Left colon (tissue), 2 donors: Measurements from ENCODE around the gene CCL4L2. TPM values are rescaled to one million over a fixed set of nuclear protein-coding genes. Genes with fewer than 3 reads are reported as not detected.
"Not testable (repeated sequence)": the region's sequence is repeated elsewhere in the genome, so short reads cannot be mapped to it uniquely, and the experiment has no call there.

Source experiments
- ATAC-seq: fragments of 200-7000 bp; cut with Tn5 transposase; one replicate; pipeline ENCODE4 v1.9.1; 2020; ENCODE audit warnings: mild to moderate bottlenecking, moderate library complexity
- DNase-seq, 2 donors: peaks; one replicate each; pipeline ENCODE4 v3.0.0-alpha.2; 2020
- intact Hi-C, 2 donors: fragments of 100-400 bp; cut with DNase I in 1 of 2; cut with micrococcal nuclease in 1 of 2; formaldehyde crosslinking; loops; one replicate each; pipeline versions ENCODE4 v1.11.2 to v1.14.0; 2022; cut with DNase I, micrococcal nuclease
- total RNA-seq, 2 donors: library from RNA; stranded (reverse); fragmentation: NEBNext Ultra II Directional; extraction: Animal tissue kit (Norgen Biotek cat#: 25700); gene quantifications; one replicate each; pipeline ENCODE4 v1.2.1, GENCODE V29; 2021
- donor health status: DM: no; HTN: no; CAD: no.
- donor health status: DM: yes; HTN: yes; CAD: no.

CCL4L2 gene
- total RNA-seq, 2 donors from 2014 or later = 3.0 TPM; not detected in 1

GRCh38 chr17:36194147-36194831, 16.6 kb upstream of the CCL4L2 start:
- ATAC-seq = peak; percentile 44
- DNase-seq, intact Hi-C loops: not testable (repeated sequence)

GRCh38 chr17:36194832-36195433, 15.9 kb upstream of the CCL4L2 start:
- intact Hi-C loops, DNase-seq, ATAC-seq: not testable (repeated sequence)

DNA sequence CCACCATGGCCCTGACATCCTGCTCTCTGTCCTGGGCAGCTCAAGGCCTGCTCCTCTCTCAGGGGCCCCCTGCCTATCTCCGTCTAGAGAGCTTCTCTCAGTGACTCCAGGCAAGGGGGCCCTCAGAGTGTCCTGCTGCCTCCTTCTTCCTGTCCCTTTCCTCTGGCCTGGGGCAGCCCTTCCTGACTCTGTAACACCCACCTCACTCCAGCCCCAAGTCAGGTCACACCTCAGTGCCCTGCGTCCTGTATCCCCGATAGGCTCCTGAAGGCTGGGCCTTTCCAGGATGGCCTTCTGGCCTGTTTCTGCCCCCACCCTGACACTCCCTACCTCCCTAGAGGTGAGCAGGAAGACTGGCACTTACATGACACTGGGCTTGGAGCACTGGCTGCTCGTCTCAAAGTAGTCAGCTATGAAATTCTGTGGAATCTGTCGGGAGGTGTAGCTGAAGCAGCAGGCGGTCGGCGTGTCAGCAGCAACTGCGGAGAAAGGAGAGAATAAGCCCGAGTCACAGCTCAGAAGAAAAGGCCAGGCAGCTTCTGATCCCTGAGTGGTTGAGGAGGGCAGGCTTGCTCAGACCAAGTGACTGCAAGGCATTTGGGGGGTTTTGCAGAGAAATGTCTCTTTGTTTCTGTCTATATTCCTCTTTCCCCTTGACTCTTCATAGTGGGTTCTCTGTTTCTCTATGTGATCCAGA, 15.3 kb upstream of the CCL4L2 start:
- ATAC-seq (no peak), DNase-seq (no peak)
- intact Hi-C loops = no loop called here

DNA sequence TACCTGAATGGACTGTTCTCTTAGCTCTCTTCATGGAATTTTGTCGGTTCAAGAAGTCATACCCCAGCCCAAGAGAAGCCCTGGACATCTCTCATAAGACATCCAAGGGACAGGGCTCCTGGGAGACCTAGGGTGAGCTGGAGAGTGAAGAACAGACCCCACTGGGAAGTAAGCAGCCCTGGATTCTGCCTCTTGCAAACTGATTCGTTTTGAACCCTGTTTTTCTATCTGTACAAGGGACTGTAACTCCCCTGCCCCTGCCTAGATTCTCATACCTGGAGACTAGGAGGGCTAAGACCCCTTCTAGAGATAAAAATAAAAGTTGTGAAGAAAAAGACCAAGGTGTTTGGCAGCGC, 14.8 kb upstream of the CCL4L2 start:
- intact Hi-C loops = no loop called here

GRCh38 chr17:36197387-36197703, 13.5 kb upstream of the CCL4L2 start:
- DNase-seq (no peak), ATAC-seq (no peak)
- intact Hi-C loops = no loop called here

More for the DNA sequence above, 14.8 kb upstream of the CCL4L2 start:
- DNase-seq = no peak
- ATAC-seq = no peak

- ATAC-seq (no peak), DNase-seq (no peak)
- intact Hi-C loops = no loop called here
Measured at GRCh38 chr17:36198831-36199465, 11.9 kb upstream of the CCL4L2 start.

DNA sequence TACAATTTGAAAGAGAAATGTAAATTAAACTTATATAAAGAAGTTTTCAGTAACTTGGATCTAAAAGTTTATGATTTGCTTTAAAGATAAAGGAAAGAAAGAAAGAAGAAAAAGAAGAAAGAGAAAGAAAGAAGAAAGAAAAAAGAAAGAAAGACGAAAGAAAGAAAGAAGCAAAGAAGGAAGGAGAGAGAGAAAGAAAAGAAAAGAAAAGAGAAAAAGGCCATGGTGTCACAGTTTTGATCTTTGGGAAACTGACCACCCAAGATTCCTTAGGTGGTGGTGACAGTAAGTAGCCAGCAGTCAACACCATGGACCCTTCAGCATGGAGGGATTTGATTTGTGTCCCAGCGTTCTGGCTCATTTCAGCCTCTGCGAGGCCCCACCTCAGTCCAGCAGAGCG, 9.8 kb upstream of the CCL4L2 start:
- intact Hi-C loops, DNase-seq, ATAC-seq: not testable (repeated sequence)

- ATAC-seq, intact Hi-C loops, DNase-seq: not testable (repeated sequence)
Measured at GRCh38 chr17:36201506-36201905, 9.4 kb upstream of the CCL4L2 start.

DNA sequence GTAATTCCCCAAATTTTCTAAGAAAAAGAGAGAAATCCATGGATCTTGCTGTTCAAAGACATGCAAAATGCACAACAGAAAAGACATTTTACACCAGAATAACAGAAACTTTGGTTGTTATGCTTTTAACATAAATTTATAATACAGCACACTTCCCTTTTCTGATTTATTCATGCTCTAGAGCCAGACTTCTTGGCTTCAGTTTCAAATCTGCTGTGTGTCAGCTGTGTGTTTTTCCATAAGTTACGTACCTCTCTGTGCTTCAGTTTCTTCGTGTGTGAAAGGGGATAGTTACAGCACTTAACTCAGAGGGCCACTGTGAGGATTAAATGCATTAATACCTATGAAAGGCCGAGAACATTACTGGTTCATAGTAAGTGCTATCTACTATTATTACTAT, 7.5 kb upstream of the CCL4L2 start:
- DNase-seq (no peak), ATAC-seq (no peak)
- intact Hi-C loops = no loop called here

- DNase-seq (no peak), ATAC-seq (no peak)
- intact Hi-C loops = no loop called here
Measured at GRCh38 chr17:36204724-36205500, 6.0 kb upstream of the CCL4L2 start.

- no peak for ATAC-seq
- no peak for DNase-seq
- intact Hi-C loops = no loop called here
Measured at GRCh38 chr17:36205637-36206485, 5.0 kb upstream of the CCL4L2 start.

- DNase-seq, intact Hi-C loops, ATAC-seq: not testable (repeated sequence)
Measured at GRCh38 chr17:36206486-36206821, 4.4 kb upstream of the CCL4L2 start.

DNA sequence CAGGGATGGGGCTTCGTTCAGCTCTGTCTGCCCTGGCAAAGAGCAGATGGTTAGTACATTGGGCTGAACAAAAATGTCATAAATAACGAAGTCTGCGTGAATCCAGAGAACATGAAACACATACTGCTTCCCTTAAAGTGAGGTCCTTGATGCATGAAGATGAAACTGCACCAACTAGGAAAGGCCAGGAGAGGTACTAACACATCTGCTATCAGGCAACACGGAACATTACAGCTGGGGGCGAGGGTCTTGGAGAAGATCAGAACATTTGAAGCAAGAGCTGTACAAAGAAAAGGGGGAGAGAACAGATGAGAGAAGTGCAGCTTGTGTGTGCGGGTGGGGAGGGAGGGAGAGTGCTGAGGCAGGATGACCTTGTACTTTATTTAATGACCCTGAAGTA, 3.5 kb upstream of the CCL4L2 start:
- ATAC-seq, DNase-seq, intact Hi-C loops: not testable (repeated sequence)

- intact Hi-C loops = no loop called here
- ATAC-seq (no peak), DNase-seq (no peak)
Measured at GRCh38 chr17:36209575-36209974, 1.3 kb upstream of the CCL4L2 start.

DNA sequence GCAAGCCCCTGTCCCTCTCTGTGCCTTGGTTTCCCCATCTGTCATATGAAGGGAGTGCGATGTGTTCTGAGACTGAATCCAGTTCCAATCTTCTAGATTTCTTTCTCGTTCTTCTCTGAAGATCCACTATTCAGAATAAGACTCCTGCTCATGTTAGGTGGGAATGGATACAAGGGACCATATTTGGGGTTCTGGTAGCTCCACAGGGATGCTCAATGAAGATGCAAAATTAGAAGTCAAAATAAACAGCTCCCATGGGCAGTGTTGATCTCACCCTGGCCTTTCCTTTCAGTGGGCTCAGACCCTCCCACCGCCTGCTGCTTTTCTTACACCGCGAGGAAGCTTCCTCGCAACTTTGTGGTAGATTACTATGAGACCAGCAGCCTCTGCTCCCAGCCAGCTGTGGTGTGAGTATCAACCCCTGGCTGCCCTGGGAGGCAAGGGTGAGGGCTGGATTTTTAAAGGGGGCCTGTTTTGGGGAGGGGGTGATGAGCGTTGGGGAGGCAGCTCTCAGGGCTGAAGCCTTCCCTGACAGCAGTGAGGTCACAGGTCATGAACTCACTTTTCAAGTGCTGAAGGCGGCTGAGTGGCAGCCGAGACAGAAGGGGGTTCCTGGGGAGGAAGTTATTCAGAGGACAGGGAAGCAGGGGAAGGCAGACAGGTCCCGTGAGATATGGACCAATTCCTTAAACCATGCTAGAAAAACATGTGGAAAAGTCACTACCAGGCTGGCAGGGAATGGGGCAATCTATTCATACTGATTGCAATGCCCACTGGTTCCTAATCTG, 815 bp downstream of the CCL4L2 start:
- intact Hi-C loops, ATAC-seq, DNase-seq: not testable (repeated sequence)

DNA sequence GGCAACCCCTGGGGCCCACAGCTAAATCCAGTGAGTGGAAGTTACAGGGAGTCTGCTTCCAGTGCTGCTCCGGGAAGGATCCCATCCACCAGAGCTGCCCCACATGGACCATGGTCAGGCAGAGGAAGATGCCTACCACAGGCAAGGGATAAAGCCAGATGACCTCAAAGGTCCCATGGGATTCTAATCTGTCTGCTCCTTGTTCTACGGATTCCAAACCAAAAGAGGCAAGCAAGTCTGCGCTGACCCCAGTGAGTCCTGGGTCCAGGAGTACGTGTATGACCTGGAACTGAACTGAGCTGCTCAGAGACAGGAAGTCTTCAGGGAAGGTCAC, 1.4 kb downstream of the CCL4L2 start:
- intact Hi-C loops = no loop called here
- no peak for ATAC-seq
- DNase-seq = no peak

- no peak for ATAC-seq
- no peak for DNase-seq
- intact Hi-C loops = no loop called here
Measured at GRCh38 chr17:36212966-36213365, 2.1 kb downstream of the CCL4L2 start.

DNA sequence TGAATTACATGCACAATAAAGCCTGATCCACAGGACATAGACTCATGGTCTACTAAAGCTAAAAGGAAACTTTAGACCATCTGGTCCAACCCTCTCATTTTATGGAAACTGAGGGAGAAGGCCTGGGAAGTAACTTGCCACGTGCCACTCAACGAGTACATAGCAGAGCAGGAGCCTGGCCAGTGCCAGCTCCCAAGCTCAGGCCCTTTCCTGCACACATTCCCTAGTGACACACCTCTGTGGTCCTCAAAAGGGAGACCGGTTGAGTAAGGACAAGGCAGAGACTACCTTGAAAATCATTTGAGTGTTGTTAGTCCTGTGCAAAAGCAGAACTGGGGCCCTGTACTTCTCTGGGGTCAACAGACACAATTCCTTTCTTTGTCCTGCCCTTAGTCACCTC, 2.8 kb downstream of the CCL4L2 start:
- intact Hi-C loops = no loop called here
- DNase-seq = no peak

More for the DNA sequence above, 2.8 kb downstream of the CCL4L2 start:
- no peak for ATAC-seq
